SK-N-SH (cell line): ENCODE results near the gene PIK3IP1.

Experiments
- CTCF ChIP-seq: fragments of 200-600 bp; sonication (generic); IDR thresholded peaks from 2 replicates; pipeline ENCODE4 v1.6.1; 2017; ENCODE audit warnings: antibody characterized with exemption, mild to moderate bottlenecking, moderate library complexity
- FOXM1 ChIP-seq: IDR thresholded peaks from 2 replicates; pipeline ENCODE4 v1.4.0; 2012; ENCODE audit warnings: low read depth, mild to moderate bottlenecking
- GABPA ChIP-seq: IDR thresholded peaks from 2 replicates; pipeline ENCODE4 v1.4.0; 2012; ENCODE audit warnings: low read depth, mild to moderate bottlenecking
- JUND ChIP-seq: IDR thresholded peaks from 2 replicates; pipeline ENCODE4 v1.4.0; 2012
- MAX ChIP-seq: IDR thresholded peaks from 2 replicates; pipeline ENCODE4 v1.4.0; 2012; ENCODE audit warnings: low read depth
- NFIC ChIP-seq: IDR thresholded peaks from 2 replicates; pipeline ENCODE4 v1.4.0; 2012; ENCODE audit warnings: borderline replicate concordance
- NRF1 ChIP-seq: IDR thresholded peaks from 2 replicates; pipeline ENCODE4 v1.6.1; 2012; ENCODE audit warnings: low read depth, mild to moderate bottlenecking, low read length
- RAD21 ChIP-seq: IDR thresholded peaks from 2 replicates; pipeline ENCODE4 v1.6.1; 2012; ENCODE audit warnings: mild to moderate bottlenecking, low read length
- RXRA ChIP-seq: IDR thresholded peaks from 2 replicates; pipeline ENCODE4 v1.4.0; 2012; ENCODE audit warnings: low read depth, mild to moderate bottlenecking, borderline replicate concordance
- TAF1 ChIP-seq: IDR thresholded peaks from 2 replicates; pipeline ENCODE4 v1.6.1; 2012; ENCODE audit warnings: low read depth, mild to moderate bottlenecking, low read length, moderate library complexity, borderline replicate concordance
- USF1 ChIP-seq: IDR thresholded peaks from 2 replicates; pipeline ENCODE4 v1.4.0; 2012; ENCODE audit warnings: low read depth, borderline replicate concordance

- TF ChIP-seq FOXM1 (no peak), USF1 (no peak), TAF1 (no peak), CTCF (no peak), GABPA (no peak), NRF1 (no peak), MAX (no peak), NFIC (no peak), JUND (no peak), RXRA (no peak), RAD21 (no peak)
Measured at GRCh38 chr22:31321421-31321820, 29.1 kb upstream of the PIK3IP1 start.
